Stomach (tissue), 4 donors: ENCODE results near the gene B4GALT4.

Experiments
- CTCF ChIP-seq, 7 experiments: fragments of 450-650 bp in 4 of 7; fragments of 200-600 bp in 3 of 7; sonication (generic) in 3 of 7; IDR thresholded peaks; one replicate each; pipeline ENCODE4 v1.5.1; 2016 to 2019; ENCODE audit warnings: antibody characterized with exemption in 7 of 7, control low read depth in 2 of 7, mild to moderate bottlenecking in 1 of 7
- POLR2A ChIP-seq, 4 donors: fragments of 450-650 bp; IDR thresholded peaks; one replicate each; pipeline ENCODE4 v1.6.1; 2016; ENCODE audit warnings: antibody characterized with exemption in 4 of 4, control low read depth in 2 of 4, mild to moderate bottlenecking in 1 of 4, moderate library complexity in 1 of 4

GRCh38 chr3:119170821-119171220 lies 69.9 kb downstream of the B4GALT4 start:
- TF ChIP-seq CTCF (IDR thresholded peaks at IDR 0.05) (no peak), POLR2A (IDR thresholded peaks at IDR 0.05) (no peak)
